WTC11 (cell line): Measurements from ENCODE around the gene DMD. TPM values are rescaled to one million over a fixed set of nuclear protein-coding genes. Genes with fewer than 3 reads are reported as not detected.

Source experiments
- ATAC-seq: fragments of 200-7000 bp; cut with Tn5 transposase; 2 replicates; pipeline ENCODE4 v1.10.0; 2021; ENCODE audit warnings: mild to moderate bottlenecking, moderate library complexity
- CTCF ChIA-PET: fragments of 300-600 bp; sonication (Branson Sonifier 250); formaldehyde crosslinking; loops from one replicate; lab custom pipeline; 2021; ENCODE audit warnings: antibody characterized with exemption; lab: Charles Lee
- POLR2A ChIA-PET: fragments of 350-600 bp; sonication (Branson Sonifier 250); formaldehyde crosslinking; loops from one replicate; lab custom pipeline; 2021; ENCODE audit warnings: antibody characterized with exemption; lab: Charles Lee
- DNase-seq: peaks from one replicate; pipeline ENCODE4 v3.0.0; 2021; ENCODE audit warnings: low spot score
- H3K27ac Mint-ChIP-seq: 2 replicates; pipeline ENCODE4 v1.8.0; 2021; ENCODE audit warnings: mixed read lengths
- H3K27me3 Mint-ChIP-seq: 2 replicates; pipeline ENCODE4 v1.8.0; 2021; ENCODE audit warnings: low read depth, mild to moderate bottlenecking, moderate library complexity, mixed read lengths
- H3K36me3 Mint-ChIP-seq: 2 replicates; pipeline ENCODE4 v1.8.0; 2021; ENCODE audit warnings: mixed read lengths
- H3K4me1 Mint-ChIP-seq: 2 replicates; pipeline ENCODE4 v1.8.0; 2022; ENCODE audit warnings: mixed read lengths
- H3K4me3 Mint-ChIP-seq: 2 replicates; pipeline ENCODE4 v1.8.0; 2021; ENCODE audit warnings: mild to moderate bottlenecking, moderate library complexity, mixed read lengths
- H3K9me3 Mint-ChIP-seq: 2 replicates; pipeline ENCODE4 v1.8.0; 2021; ENCODE audit warnings: mixed read lengths
- AFF4 ChIP-seq: sonication (generic); formaldehyde crosslinking; IDR thresholded peaks from 2 replicates; pipeline ENCODE4 v1.8.1; 2023; ENCODE audit warnings: mild to moderate bottlenecking, missing genetic modification reagents, borderline replicate concordance
- CTCF ChIP-seq: fragments of 200-600 bp; IDR thresholded peaks from 2 replicates; pipeline ENCODE4 v1.8.0; 2022; ENCODE audit warnings: antibody characterized with exemption
- E2F4 ChIP-seq: sonication (generic); formaldehyde crosslinking; IDR thresholded peaks from 2 replicates; pipeline ENCODE4 v1.8.1; 2022; ENCODE audit warnings: low read depth, mild to moderate bottlenecking, moderate library complexity, missing genetic modification reagents, borderline replicate concordance
- ERG ChIP-seq: fragments of 250-450 bp; sonication (Bioruptor Pico); IDR thresholded peaks from 2 replicates; pipeline ENCODE4 v1.8.0; 2021; ENCODE audit warnings: mild to moderate bottlenecking
- FOXP4 ChIP-seq: sonication (generic); formaldehyde crosslinking; IDR thresholded peaks from 2 replicates; pipeline ENCODE4 v1.8.0; 2022; ENCODE audit warnings: mild to moderate bottlenecking, missing genetic modification reagents
- GTF2I ChIP-seq: fragments of 250-450 bp; sonication (Bioruptor Pico); conservative IDR thresholded peaks from 2 replicates; pipeline ENCODE4 v1.4.0; 2021; ENCODE audit warnings: mild to moderate bottlenecking
- HMGXB4 ChIP-seq: sonication (generic); formaldehyde crosslinking; IDR thresholded peaks from 2 replicates; pipeline ENCODE4 v1.8.1; 2023; ENCODE audit warnings: mild to moderate bottlenecking, moderate library complexity, missing genetic modification reagents
- IRF1 ChIP-seq: sonication (generic); formaldehyde crosslinking; IDR thresholded peaks from 2 replicates; pipeline ENCODE4 v1.8.0; 2023; ENCODE audit warnings: missing genetic modification reagents
- NFYB ChIP-seq: sonication (generic); formaldehyde crosslinking; conservative IDR thresholded peaks from 2 replicates; pipeline ENCODE4 v1.8.0; 2022; ENCODE audit warnings: low read depth, missing genetic modification reagents
- USF2 ChIP-seq: sonication (generic); formaldehyde crosslinking; IDR thresholded peaks from 2 replicates; pipeline ENCODE4 v1.8.1; 2023; ENCODE audit warnings: mild to moderate bottlenecking, missing genetic modification reagents, moderate library complexity
- ZNF232 ChIP-seq: sonication (generic); formaldehyde crosslinking; IDR thresholded peaks from 2 replicates; pipeline ENCODE4 v1.8.0; 2022; ENCODE audit warnings: mild to moderate bottlenecking, missing genetic modification reagents
- ZNF281 ChIP-seq: sonication (generic); formaldehyde crosslinking; IDR thresholded peaks from 2 replicates; pipeline ENCODE4 v1.8.0; 2023; ENCODE audit warnings: mild to moderate bottlenecking, missing genetic modification reagents
- ZNF671 ChIP-seq: fragments of 250-450 bp; sonication (Bioruptor Pico); IDR thresholded peaks from 2 replicates; pipeline ENCODE4 v1.8.0; 2021; ENCODE audit warnings: mild to moderate bottlenecking
- total RNA-seq: library from RNA; stranded (reverse); gene quantifications from 3 replicates; pipeline ENCODE4 v1.2.3, GENCODE V29; 2021
- TF ChIP-seq, protein P1 (sequence below): sonication (generic); formaldehyde crosslinking; IDR thresholded peaks from 2 replicates; pipeline ENCODE4 v1.8.1; 2022; ENCODE audit warnings: low read depth, missing genetic modification reagents, borderline replicate concordance

The DMD gene
- total RNA-seq, 1 experiment from 2014 or later, result 9.1 TPM

DNA sequence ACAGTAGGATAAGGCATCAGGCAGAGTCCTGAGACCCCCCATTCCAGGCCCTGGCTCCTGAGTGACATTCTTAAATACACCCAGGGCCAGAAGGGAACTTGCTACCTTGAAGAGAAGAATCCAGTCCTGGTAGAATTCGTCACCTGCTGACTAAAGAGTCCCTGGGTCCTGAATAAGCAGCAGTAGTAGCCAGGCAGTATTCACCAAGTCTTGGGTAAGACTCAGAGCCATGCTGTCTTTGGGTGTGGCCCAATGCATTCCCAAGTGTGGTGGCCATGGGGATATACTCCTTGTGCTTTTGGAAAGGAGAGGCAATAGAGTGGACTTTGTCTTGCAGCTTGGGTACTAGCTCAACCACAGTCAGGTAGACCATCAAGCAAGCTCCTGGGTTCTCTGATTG is 359.1 kb downstream of the DMD start:
- DNase-seq (no peak), ATAC-seq (no peak)
- Mint-ChIP-seq H3K4me1 (no peaks in the 10 kb centered on the region), H3K4me3 (no peak overlapping the region)
- CTCF ChIA-PET, result no interaction called here
- TF ChIP-seq E2F4 (CRISPR knock-in tag), result no peak
- TF ChIP-seq FOXP4, result no peak
- no peak for TF ChIP-seq HMGXB4 (CRISPR knock-in tag)
- TF ChIP-seq NFYB (CRISPR knock-in tag), result no peak
- no peak for TF ChIP-seq ZNF232
- no peak for TF ChIP-seq ZNF671 (CRISPR knock-in tag)
- no peak for TF ChIP-seq AFF4 (CRISPR knock-in tag)
- TF ChIP-seq, protein P1, sequence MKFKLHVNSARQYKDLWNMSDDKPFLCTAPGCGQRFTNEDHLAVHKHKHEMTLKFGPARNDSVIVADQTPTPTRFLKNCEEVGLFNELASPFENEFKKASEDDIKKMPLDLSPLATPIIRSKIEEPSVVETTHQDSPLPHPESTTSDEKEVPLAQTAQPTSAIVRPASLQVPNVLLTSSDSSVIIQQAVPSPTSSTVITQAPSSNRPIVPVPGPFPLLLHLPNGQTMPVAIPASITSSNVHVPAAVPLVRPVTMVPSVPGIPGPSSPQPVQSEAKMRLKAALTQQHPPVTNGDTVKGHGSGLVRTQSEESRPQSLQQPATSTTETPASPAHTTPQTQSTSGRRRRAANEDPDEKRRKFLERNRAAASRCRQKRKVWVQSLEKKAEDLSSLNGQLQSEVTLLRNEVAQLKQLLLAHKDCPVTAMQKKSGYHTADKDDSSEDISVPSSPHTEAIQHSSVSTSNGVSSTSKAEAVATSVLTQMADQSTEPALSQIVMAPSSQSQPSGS (CRISPR knock-in tag), result no peak
- TF ChIP-seq IRF1 (CRISPR knock-in tag), result no peak
- TF ChIP-seq ERG (CRISPR knock-in tag), result no peak
- no peak for TF ChIP-seq GTF2I (CRISPR knock-in tag)
- TF ChIP-seq ZNF281 (CRISPR knock-in tag), result no peak
- no peak for TF ChIP-seq USF2 (CRISPR knock-in tag)
- no peak for TF ChIP-seq CTCF
- TF ChIP-seq, all 79 proteins: peak for 0
- Mint-ChIP-seq H3K9me3 (peaks cover 14% of the 10 kb centered on the region), H3K27ac (no peak overlapping the region), H3K27me3 (no peaks in the 10 kb centered on the region), H3K36me3 (0 out of 2 replicates have a peak, but pooled peaks cover 4% of the 10 kb centered on the region)
- POLR2A ChIA-PET, result no interaction called here
